Inflammatory macrophage treated with lipopolysaccharide for 4 hours (primary cell): ENCODE results near the gene CEP97.
"Not testable (repeated sequence)": the region's sequence is repeated elsewhere in the genome, so short reads cannot be mapped to it uniquely, and the experiment has no call there.

Source experiments
- DNase-seq: peaks from one replicate; pipeline ENCODE4 v3.0.0-alpha.2; 2020

Gene CEP97

GRCh38 chr3:101724329-101725193, at the start of gene CEP97:
CEP97 (plus strand) TSS chr3:101724614; CDS start chr3:101724677, 63 bp downstream.
- peak; percentile 94 for DNase-seq

DNA sequence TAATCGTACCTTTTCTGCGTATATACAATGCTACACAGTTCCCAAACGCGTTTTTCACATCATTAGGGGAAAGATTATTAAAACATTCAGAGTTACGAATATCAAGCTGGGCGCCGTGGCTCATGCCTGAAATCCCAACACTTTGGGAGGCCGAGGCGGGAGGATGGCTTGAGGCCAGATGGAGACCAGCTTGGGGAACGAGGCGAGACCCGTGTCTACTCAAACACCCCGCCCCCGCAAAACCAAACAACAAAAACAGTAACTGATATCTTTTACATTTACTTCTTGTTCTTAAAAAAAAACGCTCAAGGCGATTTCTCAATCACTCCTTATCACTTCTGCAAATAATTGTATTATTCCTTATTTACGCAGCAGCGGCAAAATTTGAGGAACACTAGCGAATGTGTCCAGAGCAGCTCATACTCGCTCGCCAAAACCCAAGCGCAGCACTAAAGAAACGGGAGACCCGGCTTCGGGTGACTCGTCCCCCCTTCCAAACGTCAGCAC, 48.7 kb upstream of the CEP97 start:
- DNase-seq = no peak

- DNase-seq = peak; percentile 96
These were observed 48.1 kb upstream of the CEP97 start for GRCh38 chr3:101676216-101676764.

DNA sequence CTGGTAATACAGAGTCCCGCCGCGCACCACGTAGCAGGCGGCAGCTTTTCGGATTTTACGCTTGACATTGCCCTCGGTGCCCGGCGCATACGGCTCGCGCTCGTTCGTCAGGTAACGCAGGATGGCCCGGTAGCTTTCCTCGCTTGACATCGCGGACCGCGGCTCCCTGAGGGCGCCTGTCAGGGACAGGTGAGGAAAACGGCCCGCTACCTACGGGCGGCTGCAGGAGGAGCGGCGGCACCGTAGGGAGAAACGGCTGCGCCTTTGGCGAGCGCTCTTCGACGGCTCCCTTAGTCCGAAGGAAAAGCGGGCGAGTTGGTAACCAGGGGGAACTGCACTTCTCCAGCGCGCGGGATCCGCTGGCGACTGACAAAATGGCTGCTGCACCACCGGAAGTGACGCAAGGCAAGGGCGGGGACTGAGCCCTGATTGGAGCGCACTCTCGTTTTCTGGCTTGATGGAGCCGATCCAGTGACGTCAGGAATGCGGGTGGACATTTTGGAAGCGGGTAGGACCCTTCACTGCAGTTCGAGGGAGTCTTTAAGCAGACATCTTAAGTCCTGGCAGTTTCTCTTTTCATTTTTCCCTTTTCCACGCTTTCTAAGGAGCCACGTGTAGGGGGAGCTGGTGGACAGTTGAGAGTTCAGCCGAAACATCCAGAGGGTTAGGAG, 47.5 kb upstream of the CEP97 start, which contains the start of gene ZBTB11:
TSS of gene ZBTB11 (minus strand) at position 368 of the 671 bp plus-strand sequence. CDS start at position 150, 218 bp downstream.
- peak; percentile 100 for DNase-seq

DNA sequence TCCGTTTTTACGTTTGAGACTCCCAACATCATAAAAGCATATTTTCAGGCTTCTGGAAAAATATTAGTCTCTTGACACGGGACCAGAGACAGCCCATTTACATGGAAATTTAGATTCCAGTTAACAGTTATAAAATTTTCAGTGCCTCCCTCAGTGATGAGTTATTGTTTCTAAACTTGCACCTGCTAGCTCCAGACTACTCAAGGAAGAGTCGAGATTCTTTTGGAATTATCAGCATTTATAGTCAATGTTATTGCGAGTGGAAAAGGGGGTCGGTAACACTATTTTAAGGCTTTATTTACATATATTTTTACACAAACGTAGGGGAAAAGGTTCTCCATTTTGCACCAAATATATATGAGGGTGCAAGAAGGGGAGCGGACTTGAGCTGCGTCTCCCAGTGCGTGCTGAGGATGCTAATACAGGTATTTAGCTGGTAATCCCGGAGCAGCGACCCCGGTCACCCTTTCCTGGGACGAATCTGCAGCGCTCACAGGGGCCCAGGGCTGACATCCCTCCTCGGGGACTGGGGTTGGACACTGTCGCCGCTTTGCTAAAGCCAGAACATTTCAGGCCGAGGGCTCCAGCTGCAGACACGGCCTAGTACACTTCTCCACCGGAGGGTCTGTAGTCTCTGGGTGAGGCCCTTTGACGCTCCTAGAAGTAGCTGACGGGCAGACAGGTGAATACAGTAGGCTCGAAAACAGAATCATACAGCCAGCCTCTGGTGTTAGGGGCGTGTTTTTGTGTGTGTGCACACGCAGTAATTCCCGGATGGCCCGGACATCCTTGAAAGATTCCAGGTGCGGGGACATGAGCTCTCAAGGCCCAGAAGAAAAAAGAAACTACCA, 46.8 kb upstream of the CEP97 start:
- no peak for DNase-seq

- not testable (repeated sequence) for DNase-seq
These were observed 45.6 kb upstream of the CEP97 start for GRCh38 chr3:101678837-101679236.

DNA sequence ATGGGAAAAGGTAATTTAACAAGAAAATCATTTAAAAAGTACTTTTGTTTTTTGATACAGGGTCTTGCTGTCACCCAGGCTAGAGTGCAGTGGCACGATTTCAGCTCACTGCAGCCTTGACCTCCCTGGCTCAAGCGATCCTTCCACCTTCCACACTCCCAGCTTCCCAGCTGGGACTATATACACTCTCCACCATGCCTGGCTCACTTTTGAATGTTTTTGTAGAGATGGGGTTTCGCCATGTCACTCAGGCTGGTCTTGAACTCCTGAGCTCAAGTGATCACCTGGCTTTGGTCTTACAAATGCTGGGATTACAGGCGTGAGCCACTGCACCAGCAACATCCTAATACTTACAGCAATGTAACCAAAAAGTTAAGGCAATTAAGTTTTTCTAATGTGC, 43.9 kb upstream of the CEP97 start:
- no peak for DNase-seq

DNA sequence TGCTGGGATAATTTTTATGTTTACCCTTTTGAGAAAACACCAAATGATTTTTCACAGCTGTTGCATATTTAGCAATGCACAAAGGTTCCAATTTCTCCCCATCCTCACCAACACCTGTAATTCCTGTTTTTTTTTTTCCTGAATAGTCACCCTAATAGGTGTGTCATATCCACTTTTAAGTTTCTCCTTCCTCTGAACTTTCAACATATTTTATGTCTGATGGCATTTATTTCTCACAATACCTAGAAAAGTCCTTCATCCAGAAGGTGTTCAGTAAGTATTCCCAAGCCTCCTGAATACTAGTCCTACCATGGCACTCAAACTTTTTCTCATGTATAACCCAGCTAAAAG, 39.4 kb upstream of the CEP97 start:
- no peak for DNase-seq

DNA sequence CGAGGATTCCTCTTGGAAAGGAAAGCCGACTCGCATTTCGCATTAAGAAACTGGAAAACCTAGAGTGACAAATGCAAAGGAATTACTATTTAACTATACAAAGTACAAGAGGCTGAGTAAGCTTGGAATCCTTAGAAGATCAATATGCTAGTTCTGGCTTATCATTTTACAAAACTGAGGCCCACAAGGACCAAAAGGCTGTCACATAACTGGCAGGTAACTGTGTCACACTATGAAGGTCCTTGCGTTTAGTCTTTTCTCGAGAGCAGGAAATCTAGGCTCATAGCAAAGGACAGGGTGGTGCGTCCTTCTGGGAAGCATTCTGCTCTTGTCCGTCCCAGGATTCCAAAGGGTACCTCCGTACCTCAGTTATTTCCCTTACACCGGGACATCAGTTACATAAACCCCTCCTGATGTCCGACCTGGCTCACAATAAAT, 38.5 kb upstream of the CEP97 start:
- peak; percentile 8 for DNase-seq

- DNase-seq = peak; percentile 88
These were observed 37.1 kb upstream of the CEP97 start for GRCh38 chr3:101687142-101687931.

- DNase-seq = peak; percentile 83
These were observed 35.1 kb upstream of the CEP97 start for GRCh38 chr3:101689286-101689685.

DNA sequence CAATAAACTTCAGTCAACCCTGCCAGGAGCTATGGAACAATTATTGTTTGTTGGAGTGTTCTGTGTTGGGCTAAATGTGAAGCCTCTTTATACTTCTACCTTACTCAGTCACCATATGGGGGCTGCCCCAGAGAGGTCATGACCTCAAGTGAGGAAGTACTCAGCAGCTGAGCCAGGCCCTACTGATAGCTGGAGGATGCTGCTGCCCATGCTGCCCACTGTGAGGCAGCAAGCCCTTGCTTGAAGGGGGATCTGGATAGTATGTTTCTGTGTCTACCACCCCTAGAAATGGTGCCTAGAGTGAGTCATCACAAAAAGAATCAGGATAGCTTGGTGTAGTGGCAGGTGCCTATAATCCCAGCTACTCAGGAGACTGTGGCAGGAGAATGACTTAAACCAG, 33.4 kb upstream of the CEP97 start:
- DNase-seq = peak; percentile 74

GRCh38 chr3:101691685-101692671, 32.4 kb upstream of the CEP97 start:
- DNase-seq = not testable (repeated sequence)

GRCh38 chr3:101693540-101693939, 30.9 kb upstream of the CEP97 start:
- peak; percentile 53 for DNase-seq

DNA sequence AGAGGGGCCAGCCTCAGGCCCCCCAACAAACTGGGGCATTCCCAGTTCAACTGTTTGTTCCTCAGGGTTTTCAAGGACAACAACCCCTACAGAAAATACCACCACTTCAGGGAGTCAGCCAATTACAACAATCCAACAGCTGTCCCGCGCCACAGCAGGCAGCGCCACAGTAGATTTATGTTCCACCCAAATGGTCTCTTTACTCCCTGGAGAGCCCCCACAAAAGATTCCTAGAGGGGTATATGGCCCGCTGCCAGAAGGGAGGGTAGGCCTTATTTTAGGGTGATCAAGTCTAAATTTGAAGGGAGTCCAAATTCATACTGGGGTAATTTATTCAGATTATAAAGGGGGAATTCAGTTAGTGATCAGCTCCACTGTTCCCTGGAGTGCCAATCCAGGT, 29.6 kb upstream of the CEP97 start:
- not testable (repeated sequence) for DNase-seq

DNA sequence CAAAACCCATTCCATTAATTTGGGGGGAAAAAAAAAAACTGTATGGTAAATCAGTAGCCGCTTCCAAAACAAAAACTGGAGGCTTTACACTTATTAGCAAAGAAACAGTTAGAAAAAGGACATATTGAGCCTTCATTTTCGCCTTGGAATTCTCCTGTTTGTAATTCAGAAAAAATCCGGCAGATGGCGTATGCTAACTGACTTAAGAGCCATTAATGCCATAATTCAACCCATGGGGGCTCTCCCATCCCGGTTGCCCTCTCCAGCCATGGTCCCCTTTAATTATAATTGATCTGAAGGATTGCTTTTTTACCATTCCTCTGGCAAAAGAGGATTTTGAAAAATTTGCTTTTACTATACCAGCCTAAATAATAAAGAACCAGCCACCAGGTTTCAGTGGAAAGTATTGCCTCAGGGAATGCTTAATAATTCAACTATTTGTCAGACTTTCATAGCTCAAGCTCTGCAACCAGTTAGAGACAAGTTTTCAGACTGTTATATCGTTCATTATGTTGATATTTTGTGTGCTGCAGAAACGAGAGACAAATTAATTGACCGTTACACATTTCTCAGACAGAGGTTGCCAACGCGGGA, 28.5 kb upstream of the CEP97 start:
- peak; percentile 76 for DNase-seq

- no peak for DNase-seq
These were observed 22.4 kb upstream of the CEP97 start for GRCh38 chr3:101701696-101702634.

DNA sequence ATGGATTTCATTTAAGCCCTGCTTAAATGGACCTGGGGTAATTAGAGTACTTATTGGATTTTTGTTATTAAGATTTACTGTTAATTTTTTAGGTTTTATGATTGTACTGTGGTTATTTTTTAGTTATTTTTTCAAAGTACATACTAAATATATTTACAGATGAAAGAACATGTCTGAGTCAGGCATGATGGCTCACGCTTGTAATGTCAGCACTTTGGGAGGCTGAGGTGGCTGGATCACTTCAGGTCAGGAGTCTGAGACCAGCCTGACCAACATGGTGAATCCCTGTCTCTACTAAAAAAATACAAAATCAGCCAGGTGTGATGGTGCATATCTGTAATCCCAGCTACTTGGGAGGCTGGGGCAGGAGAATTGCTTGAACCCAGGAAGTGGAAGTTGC, 21.7 kb upstream of the CEP97 start:
- DNase-seq = no peak

DNA sequence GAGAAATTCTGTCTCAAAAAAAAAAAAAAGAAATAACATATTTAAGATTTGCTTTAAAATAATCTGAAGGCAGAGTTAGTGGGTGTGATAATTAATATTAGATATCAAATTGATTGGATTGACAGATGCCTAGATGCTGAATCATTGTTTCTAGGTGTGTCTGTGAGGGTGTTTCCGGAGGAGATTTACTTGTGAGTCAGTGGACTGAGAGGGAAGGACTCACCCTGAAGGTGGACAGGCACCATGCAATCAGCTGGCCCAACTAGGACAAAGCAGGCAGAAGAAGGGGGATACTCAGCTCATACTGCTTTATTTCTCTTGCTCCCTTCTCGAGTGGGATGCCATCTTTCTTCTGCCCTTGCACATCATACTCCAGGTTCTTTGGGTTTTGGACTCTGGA, 21.2 kb upstream of the CEP97 start:
- DNase-seq = no peak
